Measurements from ENCODE around the gene ARFGAP3. TPM values are rescaled to one million over a fixed set of nuclear protein-coding genes. Genes with fewer than 3 reads are reported as not detected.

ARFGAP3 gene
- total RNA-seq, 2 experiments from 2014 or later, result 27.1 to 27.2 TPM

- ChIA-PET CTCF (interaction anchor here (1.0 kb wide), 1 partner anchor 36 kb away, joined by 3 read pairs; no protein-coding TSS in a partner anchor), POLR2A (no interaction called here)
- Mint-ChIP-seq H3K36me3 (ENCODE audit: low read depth) (peaks cover 27% of the 10 kb centered on the region), H3K9me3 (no peaks in the 10 kb centered on the region), H3K4me1 (ENCODE audit: low read depth) (peaks cover 16% of the 10 kb centered on the region), H3K27me3 (no peaks in the 10 kb centered on the region), H3K4me3 (no peak overlapping the region), H3K27ac (no peak overlapping the region)
- DNase-seq, result no peak
- no peak for TF ChIP-seq CTCF (IDR thresholded peaks at IDR 0.05)
- intact Hi-C loops (cut with micrococcal nuclease), result no loop called here
- no peak for ATAC-seq
Observed at GRCh38 chr22:42831712-42832111, 25.4 kb downstream of the ARFGAP3 start.

- ATAC-seq, result no peak
- no peaks in the 10 kb centered on the region for H3K27me3 Mint-ChIP-seq
- TF ChIP-seq CTCF (IDR thresholded peaks at IDR 0.05), result no peak
- ChIA-PET CTCF (no interaction called here), POLR2A (interaction anchor here (0.9 kb wide), 1 partner anchor 16 kb away, joined by 3 read pairs; no protein-coding TSS in a partner anchor)
- intact Hi-C loops (cut with micrococcal nuclease), result no loop called here
- H3K4me3 Mint-ChIP-seq, result no peak overlapping the region
- peaks cover 23% of the 10 kb centered on the region for H3K36me3 Mint-ChIP-seq (ENCODE audit: low read depth)
- no peak overlapping the region for H3K27ac Mint-ChIP-seq
- DNase-seq, result no peak
- no peaks in the 10 kb centered on the region for H3K9me3 Mint-ChIP-seq
- H3K4me1 Mint-ChIP-seq (ENCODE audit: low read depth), result peaks cover 16% of the 10 kb centered on the region
Observed at GRCh38 chr22:42830161-42830560, 26.9 kb downstream of the ARFGAP3 start.

GRCh38 chr22:42829302-42829701 lies 27.8 kb downstream of the ARFGAP3 start:
- POLR2A ChIA-PET, result interaction anchor here (1.5 kb wide), 1 partner anchor 27 kb away, joined by 3 read pairs; the partner anchor contains the start of gene ARFGAP3
- no peaks in the 10 kb centered on the region for H3K27me3 Mint-ChIP-seq
- H3K4me3 Mint-ChIP-seq, result no peak overlapping the region
- ATAC-seq (no peak), DNase-seq (no peak)
- intact Hi-C loops (cut with micrococcal nuclease), result no loop called here
- no peaks in the 10 kb centered on the region for H3K9me3 Mint-ChIP-seq
- peaks cover 16% of the 10 kb centered on the region for H3K4me1 Mint-ChIP-seq (ENCODE audit: low read depth)
- no peak overlapping the region for H3K27ac Mint-ChIP-seq
- no peak for TF ChIP-seq CTCF (IDR thresholded peaks at IDR 0.05)
- peaks cover 21% of the 10 kb centered on the region for H3K36me3 Mint-ChIP-seq (ENCODE audit: low read depth)
- CTCF ChIA-PET, result no interaction called here

GRCh38 chr22:42825796-42826195 lies 31.3 kb downstream of the ARFGAP3 start:
- ATAC-seq, result no peak
- H3K9me3 Mint-ChIP-seq, result peaks cover 4% of the 10 kb centered on the region
- TF ChIP-seq CTCF (IDR thresholded peaks at IDR 0.05), result no peak
- H3K4me3 Mint-ChIP-seq, result no peak overlapping the region
- intact Hi-C loops (cut with micrococcal nuclease), result no loop called here
- DNase-seq, result no peak
- H3K27me3 Mint-ChIP-seq, result no peaks in the 10 kb centered on the region
- ChIA-PET POLR2A (no interaction called here), CTCF (interaction anchor here (1.8 kb wide), 1 partner anchor 42 kb away, joined by 4 read pairs; no protein-coding TSS in a partner anchor)
- peaks cover 16% of the 10 kb centered on the region for H3K4me1 Mint-ChIP-seq (ENCODE audit: low read depth)
- H3K36me3 Mint-ChIP-seq (ENCODE audit: low read depth), result peaks cover 37% of the 10 kb centered on the region
- H3K27ac Mint-ChIP-seq, result no peak overlapping the region

GRCh38 chr22:42821386-42821785 lies 35.7 kb downstream of the ARFGAP3 start:
- peaks cover 4% of the 10 kb centered on the region for H3K9me3 Mint-ChIP-seq
- H3K36me3 Mint-ChIP-seq (ENCODE audit: low read depth), result peaks cover 25% of the 10 kb centered on the region
- H3K27me3 Mint-ChIP-seq, result no peaks in the 10 kb centered on the region
- no peak overlapping the region for H3K27ac Mint-ChIP-seq
- ATAC-seq (no peak), DNase-seq (no peak)
- ChIA-PET CTCF (no interaction called here), POLR2A (interaction anchor here (0.9 kb wide), 1 partner anchor 269 kb away, joined by 3 read pairs; no protein-coding TSS in a partner anchor)
- intact Hi-C loops (cut with micrococcal nuclease), result no loop called here
- H3K4me1 Mint-ChIP-seq (ENCODE audit: low read depth), result no peaks in the 10 kb centered on the region
- TF ChIP-seq CTCF (IDR thresholded peaks at IDR 0.05), result no peak
- no peak overlapping the region for H3K4me3 Mint-ChIP-seq
